Endothelial cell of umbilical vein (primary cell): Measurements from ENCODE around the gene OCEL1. TPM values are rescaled to one million over a fixed set of nuclear protein-coding genes. Genes with fewer than 3 reads are reported as not detected.

Experiments used
- BruUV-seq: library from RNA; stranded (reverse); fragments of 400-500 nt; replicated peaks from 2 replicates; lab custom pipeline; 2021; lab: Mats Ljungman, UMichigan
- CTCF ChIA-PET: fragments of 300-600, 350-600 bp; sonication (Branson Sonifier 250); formaldehyde crosslinking; loops from one replicate; lab custom pipeline; 2021; ENCODE audit warnings: antibody characterized with exemption, inconsistent platforms; lab: Charles Lee
- POLR2A ChIA-PET: fragments of 300-600, 350-600 bp; sonication (Branson Sonifier 250); formaldehyde crosslinking; loops from one replicate; lab custom pipeline; 2021; ENCODE audit warnings: antibody characterized with exemption, inconsistent platforms; lab: Charles Lee
- DNase-seq: peaks from one replicate; pipeline ENCODE4 v3.0.0-alpha.2; 2011; ENCODE audit warnings: low read depth, low spot score
- FAIRE-seq: peaks from 2 replicates; lab custom pipeline; 2011; peaks lifted over from hg19 to GRCh38; lab: Jason Lieb, UNC
- H2AFZ ChIP-seq: 2 replicates; pipeline ENCODE4 v1.6.0; 2012; ENCODE audit warnings: low read depth, low read length, control low read depth, inconsistent platforms
- H3K27ac ChIP-seq: 2 replicates; pipeline ENCODE4 v1.5.1; 2011; ENCODE audit warnings: low read depth, mild to moderate bottlenecking, control low read depth, low read length, moderate library complexity; ENCODE audit not compliant: insufficient read depth
- H3K27me3 ChIP-seq, 2 experiments: 2 replicates each; pipeline versions ENCODE4 v1.6.0 to v1.6.1; 2011; ENCODE audit warnings: low read length in 2 of 2, mixed read lengths in 1 of 2; ENCODE audit not compliant: control insufficient read depth in 2 of 2, insufficient read depth in 2 of 2
- H3K36me3 ChIP-seq, 2 experiments: 2 replicates in 1 of 2; 3 replicates in 1 of 2; pipeline ENCODE4 v1.5.1; 2011; ENCODE audit warnings: low read length in 2 of 2, mild to moderate bottlenecking in 1 of 2, moderate library complexity in 1 of 2; ENCODE audit not compliant: control insufficient read depth in 2 of 2, insufficient read depth in 2 of 2; ENCODE audit errors: extremely low read depth in 1 of 2
- H3K4me1 ChIP-seq: 3 replicates; pipeline ENCODE4 v1.5.1; 2011; ENCODE audit warnings: mild to moderate bottlenecking, low read length; ENCODE audit not compliant: control insufficient read depth, insufficient read depth; ENCODE audit errors: extremely low read depth
- H3K4me2 ChIP-seq: 2 replicates; pipeline ENCODE4 v1.6.1; 2011; ENCODE audit warnings: low read length, control low read depth, mixed read lengths; ENCODE audit not compliant: insufficient read depth
- H3K4me3 ChIP-seq, 3 experiments: fragments of 200-600 bp in 1 of 3; sonication (generic), shearing (Covaris generic) in 1 of 3; replicated peaks in 1 of 3; 2 replicates each; pipeline ENCODE4 v1.5.1; 2011 to 2016; ENCODE audit warnings: control low read depth in 3 of 3, low read length in 3 of 3, mild to moderate bottlenecking in 2 of 3, inconsistent platforms in 1 of 3, low read depth in 1 of 3, moderate library complexity in 1 of 3; ENCODE audit not compliant: insufficient read depth in 1 of 3
- H3K79me2 ChIP-seq: 2 replicates; pipeline ENCODE4 v1.6.0; 2012; ENCODE audit warnings: low read length, inconsistent platforms; ENCODE audit not compliant: control insufficient read depth, insufficient read depth
- H3K9ac ChIP-seq: replicated peaks from 2 replicates; pipeline ENCODE3; 2011; ENCODE audit warnings: low read length, control low read depth; ENCODE audit not compliant: insufficient read depth; ENCODE audit errors: extremely low read depth
- H3K9me1 ChIP-seq: replicated peaks from 3 replicates; pipeline ENCODE4 v1.6.0; 2011; ENCODE audit warnings: mild to moderate bottlenecking, low read length; ENCODE audit not compliant: control insufficient read depth, insufficient read depth; ENCODE audit errors: extremely low read depth
- H3K9me3 ChIP-seq: replicated peaks from 2 replicates; pipeline ENCODE4 v1.5.1; 2012; ENCODE audit warnings: low read length, inconsistent platforms; ENCODE audit not compliant: control insufficient read depth, insufficient read depth
- H4K20me1 ChIP-seq: replicated peaks from 2 replicates; pipeline ENCODE3; 2011; ENCODE audit warnings: mild to moderate bottlenecking, low read length; ENCODE audit not compliant: control insufficient read depth, insufficient read depth; ENCODE audit errors: extremely low read depth
- CTCF ChIP-seq, 2 donors: IDR thresholded peaks; 1 replicate in 1 of 2; 2 replicates in 1 of 2; pipeline ENCODE4 v1.5.1; 2011; ENCODE audit warnings: low read length in 2 of 2, mild to moderate bottlenecking in 2 of 2, moderate library complexity in 2 of 2, control low read depth in 1 of 2, inconsistent platforms in 1 of 2, low read depth in 1 of 2; ENCODE audit not compliant: insufficient read depth in 1 of 2; ENCODE audit errors: extremely low read depth in 1 of 2
- EZH2 ChIP-seq: IDR thresholded peaks from 2 replicates; pipeline ENCODE4 v1.6.1; 2012; ENCODE audit warnings: borderline replicate concordance, low read depth, mild to moderate bottlenecking, moderate library complexity, low read length, inconsistent platforms; ENCODE audit not compliant: severe bottlenecking
- FOS ChIP-seq: IDR thresholded peaks from 2 replicates; pipeline ENCODE4 v1.6.1; 2011; ENCODE audit warnings: mild to moderate bottlenecking, low read length, moderate library complexity, borderline replicate concordance; ENCODE audit not compliant: insufficient read depth
- GATA2 ChIP-seq: IDR thresholded peaks from 2 replicates; pipeline ENCODE4 v1.7.0; 2011; ENCODE audit warnings: low read depth, mild to moderate bottlenecking, moderate library complexity, mixed read lengths, low read length; ENCODE audit not compliant: insufficient read length, insufficient read depth
- JUN ChIP-seq: IDR thresholded peaks from 2 replicates; pipeline ENCODE4 v1.6.1; 2011; ENCODE audit warnings: borderline replicate concordance, low read depth; ENCODE audit not compliant: insufficient read length, insufficient read depth
- MAX ChIP-seq: IDR thresholded peaks from 2 replicates; pipeline ENCODE4 v1.6.1; 2011; ENCODE audit not compliant: insufficient read depth, insufficient read length
- MYC ChIP-seq: IDR thresholded peaks from one replicate; pipeline ENCODE4 v1.6.1; 2011; ENCODE audit warnings: mild to moderate bottlenecking, low read depth, low read length
- POLR2A ChIP-seq: IDR thresholded peaks from 2 replicates; pipeline ENCODE4 v1.6.1; 2012; ENCODE audit warnings: low read depth, mild to moderate bottlenecking, control low read depth, low read length
- POLR2AphosphoS5 ChIP-seq: IDR thresholded peaks from 2 replicates; pipeline ENCODE4 v1.6.1; 2012; ENCODE audit warnings: low read depth, mild to moderate bottlenecking, control low read depth, low read length, moderate library complexity; ENCODE audit not compliant: insufficient read depth
- dilution Hi-C: fragments of 300-500 bp; cut with MboI; formaldehyde crosslinking; loops from one replicate; pipeline ENCODE4 v1.15.0; 2019; ENCODE audit warnings: low sequenced_read_pairs; ENCODE audit not compliant: extremely low pct_ligation_motif_present
- intact Hi-C: fragments of 100-400 bp; cut with micrococcal nuclease; formaldehyde crosslinking; loops from one replicate; pipeline ENCODE4 v1.10.0; 2022
- polyA plus RNA-seq, 4 experiments: library from polyadenylated mRNA; depleted of rRNA in 3 of 4; stranded (reverse) in 3 of 4; unstranded in 1 of 4; fragments of >200 nt; gene quantifications; 2 replicates each; pipeline versions ENCODE4 v1.2.1 to v1.2.3, GENCODE V29; 2011 to 2012; ENCODE audit warnings: missing spikeins in 1 of 4
- total RNA-seq: library from RNA; stranded (reverse); gene quantifications from 2 replicates; pipeline ENCODE4 v1.2.3, GENCODE V29; 2021

OCEL1 gene
- total and polyA plus RNA-seq, 2 donors (not counting 3 experiments of a cell fraction or from before 2014, with no cell fraction given), result 7.4 to 13.0 TPM

- H3K27ac ChIP-seq, result no peak overlapping the region
- no peak overlapping the region for H3K9ac ChIP-seq
- H3K27me3 ChIP-seq, result no peaks in the 10 kb centered on the region
- CTCF ChIA-PET, result interaction anchor here (0.9 to 1.7 kb wide), 4 partner anchors 16 to 37 kb away, joined by 3 to 8 read pairs (median 4); partner anchors contain the start of gene OCEL1
- dilution Hi-C loops (no loop called here), intact Hi-C loops (no loop called here)
- DNase-seq (no peak), FAIRE-seq (no peak)
- TF ChIP-seq EZH2 (no peak), POLR2A (no peak), FOS (no peak), POLR2AphosphoS5 (no peak), JUN (no peak), MYC (no peak), GATA2 (no peak), CTCF (IDR thresholded peaks at IDR 0.05; ENCODE audit: extremely low read depth in 1 of 2, insufficient read depth in 1 of 2, low read depth in 1 of 2, low read length in 2 of 2) (no peak), MAX (no peak)
- peaks cover 0 to 4% of the 10 kb centered on the region in 2 experiments for H3K36me3 ChIP-seq
- H3K4me1 ChIP-seq, result peaks cover 20% of the 10 kb centered on the region
- POLR2A ChIA-PET, result no interaction called here
- no peak overlapping the region for H3K4me2 ChIP-seq
- H2AFZ ChIP-seq, result no peak overlapping the region
- H3K9me1 ChIP-seq, result no peaks in the 10 kb centered on the region
- H3K79me2 ChIP-seq, result peaks cover 27% of the 10 kb centered on the region
- no TSS peak for BruUV-seq
- no peaks in the 10 kb centered on the region for H3K9me3 ChIP-seq
- no peaks in the 10 kb centered on the region for H4K20me1 ChIP-seq
- no peak overlapping the region for H3K4me3 ChIP-seq
Measured at GRCh38 chr19:17242431-17243208, 16.6 kb downstream of the OCEL1 start.
